Erythroblast (primary cell): ENCODE measurements around the gene ERBB4.

ENCODE experiments used
- GATA1 ChIP-seq: IDR thresholded peaks from 2 replicates; pipeline ENCODE4 v1.6.1; 2011; ENCODE audit warnings: low read depth, mild to moderate bottlenecking, control low read depth, low read length, moderate library complexity
- POLR2A ChIP-seq: IDR thresholded peaks from 2 replicates; pipeline ENCODE4 v1.6.1; 2011; ENCODE audit warnings: mild to moderate bottlenecking, low read length

DNA sequence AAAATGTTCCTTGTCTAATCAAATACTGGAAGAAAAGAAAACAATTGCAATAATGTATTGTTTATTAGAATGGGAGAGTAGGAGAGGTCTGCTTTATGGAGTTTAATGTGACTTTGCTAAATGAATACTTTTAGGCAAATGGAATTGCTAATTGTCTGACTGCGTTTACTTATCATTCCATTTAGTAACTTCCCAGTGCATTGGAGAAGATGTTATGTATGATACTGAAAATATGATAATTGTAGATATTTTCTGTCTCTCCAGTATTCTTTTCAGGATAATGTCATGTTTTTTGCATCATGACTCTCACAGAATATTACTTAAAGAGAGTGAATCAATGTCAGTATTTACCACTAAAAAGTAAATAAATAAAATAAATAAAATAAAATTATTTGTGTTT is 8.1 kb upstream of the ERBB4 start:
- TF ChIP-seq POLR2A (no peak), GATA1 (no peak)
